ENCODE data around the gene TYK2. TPM values are rescaled to one million over a fixed set of nuclear protein-coding genes. Genes with fewer than 3 reads are reported as not detected.
"Not testable (repeated sequence)": the region's sequence is repeated elsewhere in the genome, so short reads cannot be mapped to it uniquely, and the experiment has no call there.

The TYK2 gene
- polyA plus RNA-seq, 3 donors: 59.0 to 141 (median 106) TPM

- WGBS, 3 donors: 41 to 62% (median 44%) methylated on average over 10 of the region's 10 CpGs
- H3K27ac ChIP-seq (ENCODE audit: low read depth, low read length): no peak overlapping the region
These were observed 33.9 kb downstream of the TYK2 start for GRCh38 chr19:10346509-10346908.

GRCh38 chr19:10344780-10345179, 35.6 kb downstream of the TYK2 start:
- 88 to 94% (median 91%) methylated on average over 10 of the region's 10 CpGs for WGBS, 3 donors
- H3K27ac ChIP-seq (ENCODE audit: low read depth, low read length): no peak overlapping the region

- 62 to 84% (median 78%) methylated on average over 2 of the region's 2 CpGs for WGBS, 3 donors
- no peak overlapping the region for H3K27ac ChIP-seq (ENCODE audit: low read depth, low read length)
These were observed 36.9 kb downstream of the TYK2 start for GRCh38 chr19:10343495-10343894.

GRCh38 chr19:10339977-10340376, 40.4 kb downstream of the TYK2 start:
- WGBS, 3 donors: 86 to 90% (median 87%) methylated on average over 5 of the region's 5 CpGs
- no peak overlapping the region for H3K27ac ChIP-seq (ENCODE audit: low read depth, low read length)

GRCh38 chr19:10339380-10339960, 40.9 kb downstream of the TYK2 start, which contains the start of gene ICAM3:
TSS of gene ICAM3 (minus strand) at chr19:10339624. CDS start at chr19:10339614, 10 bp downstream.
- H3K27ac ChIP-seq (ENCODE audit: low read depth, low read length): no peak within 1 kb of the TSS
- WGBS, 3 donors: 39 to 54% (median 40%) methylated on average over 13 to 14 of the region's 14 CpGs

- 68 to 77% (median 71%) methylated on average over 6 of the region's 6 CpGs for WGBS, 3 donors
- no peak overlapping the region for H3K27ac ChIP-seq (ENCODE audit: low read depth, low read length)
These were observed 41.4 kb downstream of the TYK2 start for GRCh38 chr19:10338940-10339339.

- WGBS, 3 donors: 94 to 97% (median 96%) methylated on average over 9 of the region's 9 CpGs
- not testable (repeated sequence) for H3K27ac ChIP-seq (ENCODE audit: low read depth, low read length)
These were observed 43.6 kb downstream of the TYK2 start for GRCh38 chr19:10336725-10337124.

DNA sequence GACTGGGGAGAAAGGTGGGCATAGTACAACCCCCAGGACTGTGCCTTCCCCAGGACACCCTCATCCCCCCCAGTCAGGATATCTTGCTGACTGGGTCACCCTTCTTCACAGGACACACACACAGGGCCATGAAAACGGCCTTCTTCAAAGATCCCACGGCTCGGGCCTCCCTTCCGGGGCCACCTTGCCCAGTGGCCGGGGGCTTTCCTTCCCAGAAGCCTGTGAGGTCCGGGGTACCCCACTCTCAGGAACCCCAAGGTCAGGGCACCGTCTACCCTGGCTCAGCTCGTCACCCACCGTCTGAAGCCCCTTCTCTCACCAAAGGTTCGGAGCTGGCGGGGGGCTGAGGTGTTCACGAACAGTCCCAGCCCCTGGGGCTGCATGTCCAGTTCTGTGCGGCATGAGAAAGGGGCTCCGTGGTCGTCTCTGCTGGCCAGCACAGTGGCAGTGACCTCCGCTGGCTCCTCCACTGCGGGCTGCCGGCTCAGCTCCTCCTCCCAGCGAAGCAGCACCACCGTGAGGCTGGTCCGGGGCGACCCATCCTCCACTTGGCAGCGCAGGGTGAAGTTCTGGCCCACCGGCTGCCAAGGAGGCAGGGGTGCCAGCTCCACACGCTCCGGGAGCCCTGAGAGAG, 44.9 kb downstream of the TYK2 start:
- no peak overlapping the region for H3K27ac ChIP-seq (ENCODE audit: low read depth, low read length)
- 44 to 71% (median 54%) methylated on average over 26 of the region's 26 CpGs for WGBS, 3 donors

DNA sequence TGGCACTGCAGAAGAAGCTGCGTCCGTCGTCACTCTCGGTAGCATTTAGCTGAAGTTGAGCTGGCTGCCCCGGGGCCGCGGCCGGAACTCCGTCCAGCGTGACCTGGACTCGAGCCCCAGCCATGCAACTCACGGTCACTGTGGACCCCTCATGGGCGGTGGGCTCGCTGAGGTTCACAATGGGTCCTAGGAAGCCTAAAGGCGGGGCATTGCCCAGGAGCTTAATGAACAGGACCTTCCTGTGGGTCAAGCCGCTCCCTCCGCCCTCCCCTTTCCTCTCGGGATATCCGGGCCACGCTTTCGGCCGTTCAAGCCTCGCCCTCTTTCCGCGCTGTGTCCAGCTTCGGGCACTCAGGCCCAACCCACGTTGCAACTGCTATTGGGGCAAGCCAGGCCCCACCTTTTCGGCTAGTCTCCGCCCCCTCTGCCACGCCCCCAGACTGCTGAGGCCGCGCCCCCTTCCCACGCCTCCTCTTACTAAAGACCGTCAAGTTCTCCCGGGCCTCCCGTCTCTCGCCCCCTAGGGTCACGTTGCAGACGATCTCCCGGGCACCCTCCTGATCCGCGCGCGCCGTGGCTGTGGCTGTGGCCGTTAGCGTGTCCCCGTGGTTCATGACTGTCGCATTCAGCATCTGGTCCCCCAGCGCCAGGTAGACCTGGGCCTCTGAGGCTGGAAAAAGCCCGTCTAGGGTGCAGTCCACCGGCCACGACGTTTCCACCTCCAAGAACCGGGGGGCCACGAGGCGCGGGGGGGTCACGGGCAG, 45.6 kb downstream of the TYK2 start:
- H3K27ac ChIP-seq (ENCODE audit: low read depth, low read length): no peak overlapping the region
- WGBS, 3 donors: 9 to 42% (median 26%) methylated on average over 50 to 59 of the region's 59 CpGs

DNA sequence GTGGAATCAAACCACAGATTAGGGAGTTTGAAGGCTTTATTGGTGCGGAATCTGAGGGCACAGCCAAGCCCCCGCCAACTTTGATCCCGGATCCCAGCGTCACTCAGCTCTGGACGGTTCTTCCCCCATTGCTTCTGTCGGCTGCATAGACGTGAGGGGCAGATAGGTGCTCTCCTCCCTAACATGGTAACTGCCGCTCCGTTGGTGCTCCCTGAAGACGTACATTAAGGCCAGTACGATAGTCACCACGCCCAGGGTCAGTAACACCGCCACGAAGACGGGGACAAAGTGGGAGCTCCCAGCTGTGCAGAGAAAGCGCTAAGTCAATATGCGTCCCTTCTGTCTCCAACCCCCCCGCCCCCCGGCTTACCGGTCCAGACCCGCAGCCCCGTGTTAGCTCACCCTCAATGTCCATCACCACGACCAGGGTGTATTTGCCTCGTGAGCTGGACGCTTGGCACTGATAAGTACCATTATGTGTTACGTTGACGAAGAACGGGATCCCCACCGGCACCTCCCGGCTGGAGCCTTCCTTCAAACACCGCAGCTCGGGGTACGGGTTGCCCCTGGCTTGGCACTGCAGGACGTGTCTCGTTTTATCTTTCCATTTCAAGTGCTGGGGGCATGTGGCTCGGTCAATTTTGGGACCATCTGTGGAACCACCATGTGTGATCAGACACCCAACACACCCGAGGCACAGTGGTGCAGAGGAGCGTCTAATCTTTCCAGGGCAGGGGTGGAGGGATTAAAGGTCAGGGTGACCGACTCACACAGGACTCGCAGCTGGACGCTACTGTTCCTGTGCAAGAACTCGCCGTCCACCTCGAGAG, 46.4 kb downstream of the TYK2 start:
- 5 to 33% (median 20%) methylated on average over 44 of the region's 44 CpGs for WGBS, 3 donors
- H3K27ac ChIP-seq (ENCODE audit: low read depth, low read length): no peak overlapping the region

- WGBS, 3 donors: 0 to 1% (median 0%) methylated on average over 78 to 82 of the region's 82 CpGs
- peak within 1 kb of the TSS; percentile 77 for H3K27ac ChIP-seq (ENCODE audit: low read depth, low read length)
These were observed 47.2 kb downstream of the TYK2 start, which contains the start of gene RAVER1 for GRCh38 chr19:10332965-10333757. TSS of gene RAVER1 (minus strand) at chr19:10333529. CDS start at chr19:10333507, 22 bp downstream.

GRCh38 chr19:10332158-10332964, 48.0 kb downstream of the TYK2 start:
- WGBS, 3 donors: 29 to 34% (median 32%) methylated on average over 18 of the region's 18 CpGs
- no peak overlapping the region for H3K27ac ChIP-seq (ENCODE audit: low read depth, low read length)

DNA sequence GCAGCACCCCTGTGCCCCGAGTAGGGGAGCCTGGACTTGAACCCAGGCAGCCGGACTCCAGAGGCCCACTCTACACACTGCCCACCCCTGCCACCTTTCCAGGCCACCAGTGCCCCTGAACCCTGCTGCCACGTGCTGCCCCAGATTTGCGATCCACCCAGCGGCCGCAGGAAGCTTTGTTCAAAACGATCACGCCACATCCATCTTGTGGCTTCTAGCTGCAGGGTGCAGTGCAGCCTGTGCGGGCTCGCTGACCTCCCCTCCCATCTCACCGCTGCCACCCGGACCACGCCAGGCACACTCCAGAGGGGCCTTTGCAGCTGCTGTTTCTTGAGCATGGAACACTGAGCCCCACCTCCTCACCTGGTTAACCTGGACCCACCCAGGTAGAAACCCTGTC, 50.8 kb downstream of the TYK2 start:
- H3K27ac ChIP-seq (ENCODE audit: low read depth, low read length): no peak overlapping the region
- 92 to 95% (median 94%) methylated on average over 13 of the region's 13 CpGs for WGBS, 3 donors

- WGBS, 3 donors: 93 to 96% (median 95%) methylated on average over 39 to 41 of the region's 41 CpGs
- no peak overlapping the region for H3K27ac ChIP-seq (ENCODE audit: low read depth, low read length)
These were observed 51.6 kb downstream of the TYK2 start for GRCh38 chr19:10328558-10329429.

- 83 to 92% (median 87%) methylated on average over 7 of the region's 7 CpGs for WGBS, 3 donors
- H3K27ac ChIP-seq (ENCODE audit: low read depth, low read length): no peak overlapping the region
These were observed 52.6 kb downstream of the TYK2 start for GRCh38 chr19:10327793-10328192.

- H3K27ac ChIP-seq (ENCODE audit: low read depth, low read length): no peak overlapping the region
These were observed 54.6 kb downstream of the TYK2 start for GRCh38 chr19:10325732-10326131.

More at GRCh38 chr19:10325732-10326131, 54.6 kb downstream of the TYK2 start:
- 90 to 94% (median 92%) methylated on average over 8 of the region's 8 CpGs for WGBS, 3 donors

Measured in adipose tissue (tissue), 3 donors.